ENCODE data around the gene MAN2A2.
"Not testable (repeated sequence)": the region's sequence is repeated elsewhere in the genome, so short reads cannot be mapped to it uniquely, and the experiment has no call there.

MAN2A2 gene

GRCh38 chr15:90884719-90885431, 18.2 kb upstream of the MAN2A2 start:
- DNase-seq, result no peak

GRCh38 chr15:90885432-90886290, 17.4 kb upstream of the MAN2A2 start:
- DNase-seq, result peak; percentile 19

- DNase-seq, result no peak
Observed at GRCh38 chr15:90886291-90886614, 16.8 kb upstream of the MAN2A2 start.

- no peak for DNase-seq
Observed at GRCh38 chr15:90887037-90887481, 16.0 kb upstream of the MAN2A2 start.

GRCh38 chr15:90889313-90889730, 13.8 kb upstream of the MAN2A2 start:
- no peak for DNase-seq

GRCh38 chr15:90889736-90890456, 13.2 kb upstream of the MAN2A2 start:
- DNase-seq, result no peak

- DNase-seq, result no peak
Observed at GRCh38 chr15:90890839-90891238, 12.3 kb upstream of the MAN2A2 start.

GRCh38 chr15:90891346-90891949, 11.7 kb upstream of the MAN2A2 start:
- DNase-seq, result no peak

- no peak for DNase-seq
Observed at GRCh38 chr15:90892023-90892422, 11.1 kb upstream of the MAN2A2 start.

- DNase-seq, result no peak
Observed at GRCh38 chr15:90892498-90893174, 10.5 kb upstream of the MAN2A2 start.

- DNase-seq, result no peak
Observed at GRCh38 chr15:90893175-90894090, 9.7 kb upstream of the MAN2A2 start.

- DNase-seq, result no peak
Observed at GRCh38 chr15:90895571-90896117, 7.5 kb upstream of the MAN2A2 start.

GRCh38 chr15:90897131-90897655, 5.9 kb upstream of the MAN2A2 start:
- DNase-seq, result not testable (repeated sequence)

GRCh38 chr15:90901175-90902039, 1.7 kb upstream of the MAN2A2 start:
- no peak for DNase-seq

GRCh38 chr15:90902040-90902839, 862 bp upstream of the MAN2A2 start:
- peak; percentile 76 for DNase-seq

GRCh38 chr15:90903733-90904536, 833 bp downstream of the MAN2A2 start:
- no peak for DNase-seq

GRCh38 chr15:90904746-90905145, 1.6 kb downstream of the MAN2A2 start:
- DNase-seq, result no peak
